Astrocyte (in vitro differentiated cells and primary cell): Measurements from ENCODE around the gene DYRK4.

Experiments used
- EZH2 ChIP-seq: IDR thresholded peaks from 2 replicates; pipeline ENCODE4 v1.6.1; 2012; ENCODE audit warnings: mild to moderate bottlenecking, low read length, inconsistent platforms; ENCODE audit not compliant: insufficient read depth
- TF ChIP-seq, protein P1 (sequence below): IDR thresholded peaks from 2 replicates; pipeline ENCODE4 v1.5.1; 2011; ENCODE audit warnings: low read depth, mild to moderate bottlenecking, inconsistent platforms, low read length, moderate library complexity; ENCODE audit not compliant: insufficient read depth

DNA sequence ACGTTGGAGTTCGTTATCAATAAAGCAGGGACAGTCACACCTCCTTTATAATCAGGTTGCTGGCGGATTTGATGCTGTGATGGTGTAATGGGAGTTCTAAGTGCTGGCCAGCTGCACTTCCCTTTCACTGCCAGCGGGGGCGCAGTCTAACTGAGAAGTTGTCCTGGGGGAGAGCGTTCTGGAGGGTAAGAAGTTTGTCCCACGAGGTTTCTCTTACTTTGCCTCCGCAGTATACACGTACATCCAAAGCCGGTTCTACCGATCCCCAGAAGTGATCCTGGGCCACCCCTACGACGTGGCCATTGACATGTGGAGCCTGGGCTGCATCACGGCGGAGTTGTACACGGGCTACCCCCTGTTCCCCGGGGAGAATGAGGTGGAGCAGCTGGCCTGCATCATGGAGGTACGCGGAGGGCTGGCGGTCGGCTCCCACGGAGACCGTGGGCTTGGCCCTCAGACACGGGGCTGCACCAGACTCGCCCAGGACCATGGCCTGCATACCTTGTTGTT lies 42.7 kb downstream of the DYRK4 start:
- TF ChIP-seq, protein P1, sequence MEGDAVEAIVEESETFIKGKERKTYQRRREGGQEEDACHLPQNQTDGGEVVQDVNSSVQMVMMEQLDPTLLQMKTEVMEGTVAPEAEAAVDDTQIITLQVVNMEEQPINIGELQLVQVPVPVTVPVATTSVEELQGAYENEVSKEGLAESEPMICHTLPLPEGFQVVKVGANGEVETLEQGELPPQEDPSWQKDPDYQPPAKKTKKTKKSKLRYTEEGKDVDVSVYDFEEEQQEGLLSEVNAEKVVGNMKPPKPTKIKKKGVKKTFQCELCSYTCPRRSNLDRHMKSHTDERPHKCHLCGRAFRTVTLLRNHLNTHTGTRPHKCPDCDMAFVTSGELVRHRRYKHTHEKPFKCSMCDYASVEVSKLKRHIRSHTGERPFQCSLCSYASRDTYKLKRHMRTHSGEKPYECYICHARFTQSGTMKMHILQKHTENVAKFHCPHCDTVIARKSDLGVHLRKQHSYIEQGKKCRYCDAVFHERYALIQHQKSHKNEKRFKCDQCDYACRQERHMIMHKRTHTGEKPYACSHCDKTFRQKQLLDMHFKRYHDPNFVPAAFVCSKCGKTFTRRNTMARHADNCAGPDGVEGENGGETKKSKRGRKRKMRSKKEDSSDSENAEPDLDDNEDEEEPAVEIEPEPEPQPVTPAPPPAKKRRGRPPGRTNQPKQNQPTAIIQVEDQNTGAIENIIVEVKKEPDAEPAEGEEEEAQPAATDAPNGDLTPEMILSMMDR = peak; percentile 99
- TF ChIP-seq EZH2 = no peak
